Anterior cingulate cortex (tissue), 58 donors: ENCODE data around the gene CAB39L.

Experiments used
- DNase-seq, 58 donors: peaks; one replicate each; lab custom pipeline; 2025; lab: John Stamatoyannopoulos, UW

The CAB39L gene

DNA sequence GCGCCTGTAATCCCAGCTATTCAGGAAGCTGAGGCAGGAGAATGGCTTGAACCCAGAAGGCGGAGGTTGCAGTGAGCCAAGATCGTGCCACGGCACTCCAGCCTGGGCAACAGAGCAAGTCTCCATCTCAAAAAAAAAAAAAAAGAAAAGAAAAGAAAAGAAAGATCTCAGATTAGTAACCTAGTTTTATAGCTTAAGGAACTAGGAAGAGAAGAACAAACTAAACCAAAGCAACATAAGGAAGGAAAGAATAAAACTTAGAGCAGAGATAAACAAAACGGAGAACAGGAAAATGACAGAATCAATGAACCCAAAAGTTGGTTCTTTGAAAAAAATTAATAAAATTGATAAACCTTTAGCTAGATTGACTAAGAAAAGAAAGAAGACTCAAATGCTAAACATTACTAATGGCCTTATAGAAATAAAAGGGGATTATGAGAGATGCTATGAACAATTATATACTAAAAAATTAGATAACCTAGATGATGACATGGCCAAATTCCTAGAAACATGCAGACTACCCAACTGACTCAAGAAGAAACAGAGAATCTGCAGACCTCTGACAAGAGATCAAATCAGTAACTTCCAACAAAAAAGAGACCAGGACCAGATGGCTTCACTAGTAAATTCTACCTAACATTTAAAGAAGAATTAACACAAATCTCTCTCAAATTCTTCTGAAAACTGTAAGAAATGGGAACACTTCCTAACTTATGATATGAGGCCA, 127.9 kb downstream of the CAB39L start:
- DNase-seq = no peak

DNA sequence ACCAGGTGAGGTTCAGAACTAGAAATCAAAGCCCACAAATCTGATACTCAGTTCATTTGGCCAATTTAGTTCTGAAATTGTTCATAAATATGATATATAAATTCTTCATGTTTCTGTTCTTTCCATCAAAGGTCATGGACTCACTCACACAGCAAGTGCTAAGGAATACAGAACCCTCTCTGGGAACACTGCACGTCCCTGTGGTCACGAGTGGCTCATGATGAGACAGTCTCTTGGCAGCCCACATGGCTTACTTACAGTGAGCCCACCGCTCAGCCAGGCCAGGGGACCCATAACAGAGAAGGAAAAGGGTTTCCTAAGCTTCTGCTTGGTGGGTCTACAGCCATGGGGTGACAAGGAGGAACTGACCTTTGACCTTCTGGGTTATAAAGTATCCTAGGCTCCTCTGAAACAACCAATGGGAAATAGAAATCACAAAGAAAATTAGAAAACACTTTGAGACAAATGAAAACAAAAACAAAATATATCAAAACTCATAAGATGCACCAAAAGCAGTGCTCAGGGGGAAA, 128.8 kb downstream of the CAB39L start:
- DNase-seq = no peak

- DNase-seq = no peak
Observed at GRCh38 chr13:49314344-49314882, 129.5 kb downstream of the CAB39L start.

GRCh38 chr13:49311816-49312215, 132.0 kb downstream of the CAB39L start:
- DNase-seq = no peak

GRCh38 chr13:49310251-49310650, 133.6 kb downstream of the CAB39L start:
- no peak for DNase-seq

DNA sequence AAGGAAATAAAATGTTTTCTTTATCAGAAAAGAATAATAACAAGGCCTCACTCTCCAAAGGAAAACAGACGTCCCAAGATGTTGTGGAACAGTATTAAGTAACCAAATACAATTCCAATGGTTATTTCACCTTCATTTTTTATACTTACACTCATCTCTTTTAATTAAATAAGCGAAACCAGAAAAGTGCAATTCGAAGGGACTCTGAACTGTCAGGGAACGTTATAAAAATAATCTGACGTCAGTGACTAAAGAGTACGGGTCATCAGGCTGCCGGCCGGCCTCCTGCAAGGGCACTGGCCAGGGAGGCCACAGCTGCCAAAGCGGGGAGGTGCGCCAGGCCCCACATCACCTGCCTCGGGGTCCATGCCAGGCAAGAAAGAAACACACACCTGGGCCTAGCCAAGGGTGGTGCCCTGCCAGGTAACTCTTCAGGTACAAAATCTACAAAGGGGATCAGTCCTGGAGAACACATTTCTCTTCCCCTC, 134.9 kb downstream of the CAB39L start:
- peak in 8 of 58 donors; percentile 15 to 40 (median 30) for DNase-seq

DNA sequence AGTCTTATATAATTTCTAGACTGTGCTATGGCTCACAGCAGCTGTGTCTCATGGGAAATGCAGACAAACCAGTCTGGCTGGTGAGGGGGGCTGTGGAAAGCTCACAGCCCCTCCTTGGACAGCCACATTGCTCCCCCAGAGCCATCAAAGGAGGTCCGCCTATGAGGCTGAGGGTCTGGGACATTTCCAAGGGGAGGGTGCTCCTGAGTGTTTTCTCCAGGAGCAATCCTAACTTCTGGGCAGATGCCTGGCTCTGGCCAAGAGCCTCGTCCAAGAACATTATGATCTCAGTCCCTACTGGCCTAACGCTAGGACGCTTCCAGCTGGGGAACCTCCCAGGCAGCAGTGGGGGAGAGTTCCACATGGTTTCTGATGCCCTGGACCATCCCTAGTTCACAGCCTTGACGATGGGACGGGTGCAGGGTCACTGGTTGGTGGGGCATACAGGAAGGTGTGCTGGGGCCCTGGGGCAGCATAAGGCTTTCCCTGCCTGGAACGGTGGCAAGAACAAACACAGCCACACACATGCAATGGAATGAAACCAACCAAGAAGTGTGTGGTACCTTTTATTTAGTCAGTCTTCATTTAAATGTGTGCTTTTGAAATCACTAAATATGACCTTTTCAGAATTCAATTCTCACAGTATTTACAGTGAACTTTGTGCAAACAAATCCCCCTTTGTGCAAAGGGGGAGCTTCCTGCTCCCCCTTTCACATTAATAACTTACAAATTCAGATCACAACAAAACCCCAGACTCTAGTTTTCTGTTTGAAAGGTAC, 135.6 kb downstream of the CAB39L start:
- DNase-seq = peak in 50 of 58 donors; percentile 15 to 87 (median 58)

- no peak for DNase-seq
Observed at GRCh38 chr13:49307365-49307764, 136.5 kb downstream of the CAB39L start.

- DNase-seq = no peak
Observed at GRCh38 chr13:49305792-49306425, 138.0 kb downstream of the CAB39L start.

GRCh38 chr13:49304763-49305700, 138.8 kb downstream of the CAB39L start:
- DNase-seq = no peak

DNA sequence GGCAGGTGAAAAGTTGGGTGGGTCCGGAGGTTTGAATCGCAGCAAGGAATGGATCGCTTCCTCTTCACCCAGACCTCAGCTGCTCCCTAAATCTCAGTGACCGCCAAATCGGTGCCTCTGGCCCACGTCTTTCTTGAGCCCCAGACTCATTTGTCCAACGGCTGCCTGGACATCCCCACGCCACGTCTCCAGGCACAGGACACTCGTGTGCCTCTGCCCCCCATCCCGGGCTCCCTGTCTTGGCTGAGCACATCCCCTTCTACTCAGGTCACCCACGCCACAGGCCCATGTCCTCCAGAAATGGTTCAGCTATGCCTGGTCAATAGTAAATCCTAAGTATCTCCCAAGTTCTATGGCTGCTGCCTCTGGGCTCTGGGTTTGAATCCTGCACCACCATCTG, 139.5 kb downstream of the CAB39L start:
- DNase-seq = no peak

GRCh38 chr13:49303533-49304252, 140.2 kb downstream of the CAB39L start:
- peak in 19 of 58 donors; percentile 13 to 75 (median 37) for DNase-seq

DNA sequence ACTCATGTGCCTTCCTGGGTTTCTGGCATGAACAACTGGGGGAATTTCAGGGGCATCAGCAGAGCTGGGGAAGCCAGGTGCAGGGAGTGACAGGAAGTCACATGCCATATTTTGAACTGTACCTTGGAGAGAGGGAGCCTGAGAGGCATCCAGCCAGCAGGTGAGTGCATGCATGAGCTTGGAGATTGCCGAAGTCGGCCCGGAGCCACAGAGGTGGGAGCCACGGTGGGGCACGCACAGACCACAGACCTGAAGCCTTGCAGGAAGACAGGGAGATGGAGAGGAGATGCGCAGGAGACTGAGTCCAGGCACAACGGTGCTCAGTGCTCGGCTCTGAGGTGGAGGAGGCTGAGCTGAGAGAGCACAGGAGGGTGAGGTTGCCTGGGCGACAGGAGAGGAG, 141.0 kb downstream of the CAB39L start:
- DNase-seq = no peak

- no peak for DNase-seq
Observed at GRCh38 chr13:49302222-49302621, 141.6 kb downstream of the CAB39L start.

DNA sequence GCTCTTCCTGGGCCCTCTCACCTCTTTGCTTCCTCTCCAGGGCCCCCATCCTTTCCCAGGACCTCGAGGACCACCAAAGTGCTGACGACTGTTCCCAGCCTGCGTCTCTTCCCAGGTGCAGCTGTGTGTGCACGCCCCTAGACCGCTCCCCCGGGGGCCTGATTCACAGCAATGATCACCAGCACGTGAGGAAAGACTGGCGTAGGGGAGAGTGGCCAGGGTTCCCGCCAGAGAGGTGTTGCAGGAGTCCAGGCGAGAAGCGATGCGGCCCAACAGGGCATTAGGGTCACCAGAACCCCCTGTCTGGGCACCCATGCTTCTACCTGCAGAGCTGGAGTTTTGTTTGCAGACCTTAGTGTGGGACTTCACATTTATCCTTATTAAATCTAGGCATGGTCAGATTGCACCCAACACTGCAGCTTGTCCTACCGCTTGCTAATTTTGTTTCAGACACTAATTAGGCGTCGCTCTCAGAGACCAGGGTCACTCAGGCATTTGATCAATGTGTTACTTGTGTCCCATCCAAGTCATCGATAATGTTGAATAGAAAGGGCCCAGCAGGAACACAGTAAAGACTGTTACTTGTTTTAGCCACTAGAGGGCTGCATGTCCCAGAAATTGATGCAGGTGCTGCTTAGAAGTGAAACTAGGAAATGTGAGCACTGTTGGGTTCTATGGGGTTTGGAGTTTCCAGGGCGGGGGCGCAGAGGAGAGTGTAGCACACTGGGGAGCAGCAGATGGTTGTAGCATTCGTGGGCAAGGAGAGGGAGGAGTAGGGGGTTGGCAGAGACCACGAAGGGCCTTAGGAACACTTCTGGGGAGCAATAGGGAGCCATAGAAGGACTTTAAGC, 142.9 kb downstream of the CAB39L start:
- DNase-seq = peak in 43 of 58 donors; percentile 19 to 88 (median 45)

- DNase-seq = no peak
Observed at GRCh38 chr13:49300276-49300675, 143.6 kb downstream of the CAB39L start.

GRCh38 chr13:49298903-49299605, 144.8 kb downstream of the CAB39L start:
- DNase-seq = peak in 5 of 58 donors; percentile 27 to 64 (median 34)
